H1 (cell line): Measurements from ENCODE around the gene ITPR1. TPM values are rescaled to one million over a fixed set of nuclear protein-coding genes. Genes with fewer than 3 reads are reported as not detected.

Experiments
- CTCF ChIA-PET: fragments of 300-600 bp; sonication (Branson Sonifier 250); formaldehyde crosslinking; loops from one replicate; lab custom pipeline; 2021; ENCODE audit not compliant: partially characterized antibody; lab: Charles Lee
- POLR2A ChIA-PET: fragments of 300-600 bp; sonication (Branson Sonifier 250); formaldehyde crosslinking; loops from one replicate; lab custom pipeline; 2021; ENCODE audit warnings: inconsistent platforms; ENCODE audit not compliant: partially characterized antibody; lab: Charles Lee
- DNase-seq, 2 experiments: peaks; one replicate each; pipeline versions ENCODE4 v3.0.0 to v3.0.0-alpha.2; 2010 to 2022; ENCODE audit warnings: low spot score in 2 of 2, low read depth in 1 of 2, mixed read lengths in 1 of 2
- FAIRE-seq: peaks from 2 replicates; lab custom pipeline; 2011; peaks lifted over from hg19 to GRCh38; lab: Jason Lieb, UNC
- H2AFZ ChIP-seq: 2 replicates; pipeline ENCODE4 v1.8.1; 2012; ENCODE audit warnings: low read length, inconsistent platforms
- H2AK5ac ChIP-seq: 2 replicates; pipeline ENCODE4 v1.6.1; 2013; ENCODE audit warnings: low read depth, low read length
- H2BK120ac ChIP-seq: replicated peaks from 2 replicates; pipeline ENCODE3; 2013; ENCODE audit warnings: low read depth, low read length, inconsistent platforms
- H2BK12ac ChIP-seq: 2 replicates; pipeline ENCODE4 v1.6.1; 2013; ENCODE audit warnings: low read depth, low read length
- H2BK15ac ChIP-seq: 2 replicates; pipeline ENCODE4 v1.6.1; 2013; ENCODE audit warnings: low read length
- H2BK20ac ChIP-seq: 2 replicates; pipeline ENCODE4 v1.6.1; 2013; ENCODE audit warnings: low read length
- H2BK5ac ChIP-seq: 2 replicates; pipeline ENCODE4 v1.6.1; 2013; ENCODE audit warnings: low read depth, low read length
- H3K14ac ChIP-seq: 2 replicates; pipeline ENCODE4 v1.6.1; 2013; ENCODE audit warnings: inconsistent platforms; ENCODE audit not compliant: insufficient read length
- H3K18ac ChIP-seq: 2 replicates; pipeline ENCODE4 v1.6.1; 2013; ENCODE audit warnings: low read length; ENCODE audit errors: extremely low read depth
- H3K23ac ChIP-seq: 2 replicates; pipeline ENCODE4 v1.6.1; 2013; ENCODE audit warnings: inconsistent platforms; ENCODE audit not compliant: insufficient read length
- H3K23me2 ChIP-seq: 2 replicates; pipeline ENCODE4 v1.6.1; 2013; ENCODE audit warnings: low read depth, low read length
- H3K27ac ChIP-seq: 2 replicates; pipeline ENCODE4 v1.6.1; 2011; ENCODE audit warnings: low read depth, low read length, inconsistent platforms
- H3K27me3 ChIP-seq, 4 experiments: replicated peaks in 1 of 4; 1 replicate in 1 of 4; 2 replicates in 3 of 4; pipeline versions ENCODE4 v1.6.1 to v1.8.1; 2011 to 2013; ENCODE audit warnings: low read length in 3 of 4, mild to moderate bottlenecking in 3 of 4, inconsistent platforms in 2 of 4, mixed read lengths in 2 of 4, moderate library complexity in 1 of 4; ENCODE audit not compliant: control insufficient read depth in 3 of 4, insufficient read depth in 3 of 4; ENCODE audit errors: extremely low read depth in 1 of 4
- H3K36me3 ChIP-seq, 4 experiments: 2 replicates each; pipeline versions ENCODE4 v1.6.1 to v1.8.1; 2011 to 2013; ENCODE audit warnings: mild to moderate bottlenecking in 4 of 4, low read length in 3 of 4, moderate library complexity in 2 of 4, control low read depth in 1 of 4, inconsistent platforms in 1 of 4; ENCODE audit not compliant: insufficient read depth in 4 of 4, control insufficient read depth in 2 of 4
- H3K4ac ChIP-seq: replicated peaks from 2 replicates; pipeline ENCODE3; 2013; ENCODE audit warnings: low read length, low read depth, mixed read lengths, inconsistent platforms; ENCODE audit not compliant: insufficient read length
- H3K4me1 ChIP-seq, 4 experiments: replicated peaks in 1 of 4; 1 replicate in 1 of 4; 2 replicates in 3 of 4; pipeline versions ENCODE4 v1.6.1 to v1.8.1; 2011 to 2013; ENCODE audit warnings: low read length in 3 of 4, inconsistent platforms in 2 of 4, mixed read lengths in 1 of 4; ENCODE audit not compliant: insufficient read depth in 4 of 4, control insufficient read depth in 3 of 4
- H3K4me2 ChIP-seq, 2 experiments: 2 replicates each; pipeline versions ENCODE4 v1.6.1 to v1.8.1; 2011 to 2013; ENCODE audit warnings: low read depth in 2 of 2, low read length in 2 of 2, control low read depth in 1 of 2, inconsistent platforms in 1 of 2, mild to moderate bottlenecking in 1 of 2; ENCODE audit not compliant: insufficient read depth in 1 of 2
- H3K4me3 ChIP-seq, 4 experiments: fragments of 200-600, 300-600 bp in 1 of 4; sonication (generic), shearing (Covaris generic), sonication (Bioruptor Twin) in 1 of 4; 2 replicates each; pipeline versions ENCODE4 v1.5.1 to v1.8.1; 2011 to 2016; ENCODE audit warnings: low read length in 4 of 4, low read depth in 3 of 4, control low read depth in 2 of 4, inconsistent platforms in 2 of 4, mild to moderate bottlenecking in 2 of 4, mixed read lengths in 1 of 4, moderate library complexity in 1 of 4; ENCODE audit not compliant: insufficient read depth in 2 of 4; ENCODE audit errors: extremely low read depth in 1 of 4
- H3K56ac ChIP-seq: replicated peaks from 2 replicates; pipeline ENCODE3; 2013; ENCODE audit warnings: low read depth, mild to moderate bottlenecking, mixed read lengths, low read length, inconsistent platforms; ENCODE audit not compliant: insufficient read length
- H3K79me1 ChIP-seq: 2 replicates; pipeline ENCODE4 v1.6.1; 2013; ENCODE audit warnings: low read depth, low read length, control low read depth
- H3K79me2 ChIP-seq, 2 experiments: 2 replicates each; pipeline versions ENCODE4 v1.6.1 to v1.8.1; 2012 to 2013; ENCODE audit warnings: low read length in 2 of 2, mild to moderate bottlenecking in 2 of 2, inconsistent platforms in 1 of 2; ENCODE audit not compliant: insufficient read depth in 2 of 2, control insufficient read depth in 1 of 2
- H3K9ac ChIP-seq, 4 experiments: replicated peaks in 1 of 4; 1 replicate in 1 of 4; 2 replicates in 3 of 4; pipeline versions ENCODE4 v1.6.1 to v1.8.1; 2011 to 2013; ENCODE audit warnings: low read depth in 3 of 4, low read length in 3 of 4, control low read depth in 2 of 4, mild to moderate bottlenecking in 2 of 4, moderate library complexity in 2 of 4, inconsistent platforms in 1 of 4; ENCODE audit errors: extremely low read depth in 1 of 4
- H3K9me3 ChIP-seq, 2 experiments: 2 replicates each; pipeline versions ENCODE4 v1.6.1 to v1.8.1; 2012 to 2013; ENCODE audit warnings: mild to moderate bottlenecking in 2 of 2, moderate library complexity in 2 of 2, control low read depth in 1 of 2, inconsistent platforms in 1 of 2, low read depth in 1 of 2, low read length in 1 of 2, mixed read lengths in 1 of 2; ENCODE audit not compliant: insufficient read depth in 2 of 2
- H4K20me1 ChIP-seq, 2 experiments: replicated peaks in 1 of 2; 2 replicates each; pipeline versions ENCODE3 to v1.8.1; 2011 to 2013; ENCODE audit warnings: inconsistent platforms in 2 of 2, low read length in 2 of 2, mild to moderate bottlenecking in 1 of 2; ENCODE audit not compliant: insufficient read depth in 2 of 2, control insufficient read depth in 1 of 2
- H4K5ac ChIP-seq: 2 replicates; pipeline ENCODE4 v1.6.1; 2013; ENCODE audit warnings: low read length, low read depth, mixed read lengths, inconsistent platforms; ENCODE audit not compliant: insufficient read length
- H4K8ac ChIP-seq: 2 replicates; pipeline ENCODE4 v1.8.0; 2013; ENCODE audit warnings: mild to moderate bottlenecking, moderate library complexity, low read length, inconsistent platforms; ENCODE audit not compliant: insufficient read depth; ENCODE audit errors: extremely low read depth
- H4K91ac ChIP-seq: replicated peaks from 2 replicates; pipeline ENCODE3; 2013; ENCODE audit warnings: low read length, mixed read lengths, inconsistent platforms; ENCODE audit not compliant: insufficient read length
- BACH1 ChIP-seq: IDR thresholded peaks from 2 replicates; pipeline ENCODE4 v1.6.1; 2012; ENCODE audit warnings: low read length, improper control_type of control experiment
- CBX5 ChIP-seq: fragments of 300-800, 300-1000 bp; sonication (generic); IDR thresholded peaks from 2 replicates; pipeline ENCODE4 v1.7.1; 2016; ENCODE audit warnings: antibody characterized with exemption, low read length, low read depth
- CEBPB ChIP-seq: IDR thresholded peaks from 2 replicates; pipeline ENCODE4 v1.6.1; 2012; ENCODE audit warnings: low read depth, low read length
- CREB1 ChIP-seq: IDR thresholded peaks from 2 replicates; pipeline ENCODE4 v1.6.1; 2012; ENCODE audit warnings: inconsistent platforms
- GABPA ChIP-seq: IDR thresholded peaks from 2 replicates; pipeline ENCODE4 v1.6.1; 2011; ENCODE audit warnings: mild to moderate bottlenecking, low read length, moderate library complexity, borderline replicate concordance; ENCODE audit not compliant: insufficient read depth
- HDAC2 ChIP-seq, 2 experiments: fragments of 300-600 bp in 1 of 2; sonication (generic) in 1 of 2; IDR thresholded peaks; 2 replicates each; pipeline ENCODE4 v1.6.1; 2011 to 2012; ENCODE audit warnings: low read depth in 2 of 2, low read length in 2 of 2, mild to moderate bottlenecking in 2 of 2, moderate library complexity in 2 of 2, borderline replicate concordance in 1 of 2, inconsistent platforms in 1 of 2
- JUND ChIP-seq: IDR thresholded peaks from 2 replicates; pipeline ENCODE4 v1.6.1; 2011; ENCODE audit warnings: mild to moderate bottlenecking, improper control_type of control experiment, low read length
- KDM5A ChIP-seq: fragments of 200-600 bp; IDR thresholded peaks from 2 replicates; pipeline ENCODE4 v1.7.1; 2012; ENCODE audit warnings: mild to moderate bottlenecking, low read length, inconsistent platforms, mixed read lengths
- PHF8 ChIP-seq: fragments of 200-600 bp; sonication (generic); conservative IDR thresholded peaks from 2 replicates; pipeline ENCODE4 v1.7.1; 2012; ENCODE audit warnings: low read depth, mild to moderate bottlenecking, inconsistent platforms, low read length, moderate library complexity
- RXRA ChIP-seq: IDR thresholded peaks from 2 replicates; pipeline ENCODE4 v1.6.1; 2011; ENCODE audit warnings: low read depth, mild to moderate bottlenecking, low read length, moderate library complexity; ENCODE audit not compliant: insufficient read depth
- SIX5 ChIP-seq: IDR thresholded peaks from 2 replicates; pipeline ENCODE4 v1.6.1; 2011; ENCODE audit warnings: mild to moderate bottlenecking, low read depth, low read length
- SUZ12 ChIP-seq: fragments of 200-600 bp; sonication (generic); IDR thresholded peaks from 2 replicates; pipeline ENCODE4 v1.6.1; 2012; ENCODE audit warnings: mild to moderate bottlenecking, inconsistent platforms, low read length, moderate library complexity, mixed read lengths
- TEAD4 ChIP-seq: IDR thresholded peaks from 2 replicates; pipeline ENCODE4 v1.6.1; 2012; ENCODE audit warnings: low read depth, low read length, inconsistent platforms, mixed read lengths
- YY1 ChIP-seq: IDR thresholded peaks from 2 replicates; pipeline ENCODE4 v1.6.1; 2011; ENCODE audit warnings: low read depth, mild to moderate bottlenecking, low read length
- WGBS, 2 experiments: shearing (Covaris generic) in 1 of 2; methylation state at CpG; one replicate each; pipeline versions ENCODE4 v1.1.6 to v1.1.7; 2013 to 2015; ENCODE audit warnings: low lambda C conversion rate in 2 of 2, mixed read lengths in 2 of 2, inconsistent platforms in 1 of 2, low coverage in 1 of 2, missing lambda C conversion rate in 1 of 2; ENCODE audit not compliant: insufficient replicate concordance in 2 of 2, insufficient coverage in 1 of 2, insufficient read length in 1 of 2; ENCODE audit errors: extremely low coverage in 1 of 2, missing lambda C conversion rate in 1 of 2; 5-methylcytosine and 5-hydroxymethylcytosine counted together
- polyA plus RNA-seq, 7 experiments: library from polyadenylated mRNA; depleted of rRNA in 3 of 7; stranded (reverse) in 5 of 7; unstranded in 2 of 7; fragments of >200 nt in 5 of 7; fragments of 200-250 nt in 2 of 7; gene quantifications; 1 replicate in 5 of 7; 2 replicates in 1 of 7; 4 replicates in 1 of 7; pipeline versions ENCODE4 v1.2.1 to v1.2.3, GENCODE V29; 2011 to 2013; ENCODE audit warnings: missing spikeins in 2 of 7, mixed read lengths in 2 of 7
- total RNA-seq: library from RNA; stranded (reverse); fragmentation: NEBNext Ultra II Directional; extraction: Animal tissue kit (Norgen Biotek cat#: 25700); gene quantifications from 2 replicates; pipeline ENCODE4 v1.2.1, GENCODE V29; 2021
- TF ChIP-seq, protein P1 (sequence below): IDR thresholded peaks from 2 replicates; pipeline ENCODE4 v1.6.1; 2011; ENCODE audit warnings: low read depth, mild to moderate bottlenecking, low read length; ENCODE audit not compliant: insufficient read depth

Gene ITPR1
- total and polyA plus RNA-seq, 2 of the 8 experiments (the other 6 are each of a cell fraction or from before 2014, with no cell fraction given) = 2.5 to 16.3 TPM

- Histone ChIP-seq H2BK12ac (no peak overlapping the region), H4K8ac (no peak overlapping the region), H2BK5ac (no peak overlapping the region), H3K23ac (no peak overlapping the region), H3K9ac (no peak overlapping the region), H3K4me3 (no peak overlapping the region), H3K23me2 (no peaks in the 10 kb centered on the region), H2BK15ac (no peak overlapping the region), H2BK20ac (no peak overlapping the region), H3K79me2 (no peaks in the 10 kb centered on the region), H3K79me1 (no peaks in the 10 kb centered on the region), H3K36me3 (no peaks in the 10 kb centered on the region; a peak in 2 of 8 replicates), H3K4me1 (no peaks in the 10 kb centered on the region), H3K27ac (no peak overlapping the region), H3K4ac (no peak overlapping the region), H3K18ac (no peak overlapping the region), H3K4me2 (no peak overlapping the region), H3K27me3 (no peaks in the 10 kb centered on the region), H4K5ac (no peak overlapping the region), H2AK5ac (no peak overlapping the region), H4K20me1 (no peaks in the 10 kb centered on the region), H2BK120ac (no peak overlapping the region), H3K14ac (no peak overlapping the region), H2AFZ (no peak overlapping the region), H4K91ac (no peak overlapping the region), H3K56ac (no peak overlapping the region), H3K9me3 (peaks cover 5 to 8% of the 10 kb centered on the region in 2 experiments; a peak in 2 of 4 replicates)
- DNase-seq (no peak), FAIRE-seq (no peak)
- WGBS, 2 experiments = 95% methylated on average over 2 of the region's 2 CpGs; no CpG with 5 or more reads in 1 of the 2 experiments
- POLR2A ChIA-PET = no interaction called here
- CTCF ChIA-PET = interaction anchor here (1.1 to 1.7 kb wide), 2 partner anchors 10 to 11 kb away, joined by 3 read pairs; no protein-coding TSS in a partner anchor
- TF ChIP-seq YY1 = no peak
- TF ChIP-seq GABPA = no peak
- TF ChIP-seq SUZ12 = no peak
- TF ChIP-seq JUND = no peak
- TF ChIP-seq, protein P1, sequence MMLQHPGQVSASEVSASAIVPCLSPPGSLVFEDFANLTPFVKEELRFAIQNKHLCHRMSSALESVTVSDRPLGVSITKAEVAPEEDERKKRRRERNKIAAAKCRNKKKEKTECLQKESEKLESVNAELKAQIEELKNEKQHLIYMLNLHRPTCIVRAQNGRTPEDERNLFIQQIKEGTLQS = no peak
- no peak for TF ChIP-seq BACH1
- TF ChIP-seq KDM5A = no peak
- no peak for TF ChIP-seq CBX5
- TF ChIP-seq RXRA = no peak
- TF ChIP-seq PHF8 = no peak
- no peak for TF ChIP-seq HDAC2 (IDR thresholded peaks at IDR 0.05; ENCODE audit: borderline replicate concordance in 1 of 2, low read depth in 2 of 2, low read length in 2 of 2)
- TF ChIP-seq CEBPB = no peak
- TF ChIP-seq CREB1 = no peak
- TF ChIP-seq SIX5 = no peak
- no peak for TF ChIP-seq TEAD4
Observed at GRCh38 chr3:4816718-4817117, 323.6 kb downstream of the ITPR1 start.
